K562 (cell line): ENCODE measurements around the gene GARRE1. TPM values are rescaled to one million over a fixed set of nuclear protein-coding genes. Genes with fewer than 3 reads are reported as not detected.

ENCODE experiments used
- ATAC-seq: fragments of 200-7000 bp; cut with Tn5 transposase; 3 replicates; pipeline ENCODE4 v1.9.1; 2020; ENCODE audit warnings: moderate library complexity
- BruUV-seq: library from RNA; stranded (reverse); fragments of 400-500 nt; replicated peaks from 2 replicates; lab custom pipeline; 2021; lab: Mats Ljungman, UMichigan
- CTCF ChIA-PET: fragments of 300-600 bp; formaldehyde crosslinking; extraction: SDS; loops from one replicate; lab custom pipeline; 2021; ENCODE audit warnings: low intra/inter-chr PET ratio; lab: Yijun Ruan, JAX
- POLR2A ChIA-PET: fragments of 300-600, 350-650 bp; sonication (Branson Sonifier 250); formaldehyde crosslinking; extraction: SDS; loops from one replicate; lab custom pipeline; 2021; ENCODE audit warnings: antibody characterized with exemption, inconsistent platforms; lab: Yijun Ruan, JAX
- DNase-seq, 4 experiments: peaks; one replicate each; pipeline versions ENCODE4 v3.0.0 to v3.0.0-alpha.2; 2011 to 2018; ENCODE audit warnings: low spot score in 3 of 4, mixed read lengths in 3 of 4; ENCODE audit errors: extremely low read depth in 1 of 4
- FAIRE-seq: peaks from 2 replicates; lab custom pipeline; 2011; peaks lifted over from hg19 to GRCh38; lab: Jason Lieb, UNC
- H2AFZ ChIP-seq: 2 replicates; pipeline ENCODE4 v1.6.0; 2011; ENCODE audit warnings: low read depth, low read length, control low read depth, inconsistent platforms
- H3K27ac ChIP-seq: fragments of 200-600 bp; 3 replicates; pipeline ENCODE4 v1.8.0; 2011; ENCODE audit warnings: low read depth, mild to moderate bottlenecking, control low read depth, inconsistent platforms, low read length, moderate library complexity, mixed read lengths; ENCODE audit errors: extremely low read depth
- H3K27me3 ChIP-seq, 2 experiments: fragments of 300-600 bp in 1 of 2; 2 replicates in 1 of 2; 3 replicates in 1 of 2; pipeline versions ENCODE4 v1.6.0 to v1.8.0; 2011; ENCODE audit warnings: inconsistent platforms in 2 of 2, low read length in 2 of 2, mild to moderate bottlenecking in 1 of 2, mixed read lengths in 1 of 2, moderate library complexity in 1 of 2; ENCODE audit not compliant: control insufficient read depth in 2 of 2, insufficient read depth in 2 of 2
- H3K36me3 ChIP-seq: fragments of 300-600 bp; 3 replicates; pipeline ENCODE4 v1.8.0; 2011; ENCODE audit warnings: mild to moderate bottlenecking, low read length, inconsistent platforms; ENCODE audit not compliant: control insufficient read depth, insufficient read depth
- H3K4me1 ChIP-seq, 2 experiments: fragments of 200-600 bp in 1 of 2; replicated peaks in 1 of 2; 2 replicates in 1 of 2; 3 replicates in 1 of 2; pipeline versions ENCODE4 v1.5.1 to v1.8.0; 2011; ENCODE audit warnings: inconsistent platforms in 2 of 2, low read length in 2 of 2, mild to moderate bottlenecking in 1 of 2, mixed read lengths in 1 of 2, moderate library complexity in 1 of 2; ENCODE audit not compliant: control insufficient read depth in 2 of 2, insufficient read depth in 2 of 2
- H3K4me2 ChIP-seq: 2 replicates; pipeline ENCODE4 v1.6.1; 2011; ENCODE audit warnings: low read length, control low read depth, inconsistent platforms, mixed read lengths; ENCODE audit not compliant: insufficient read depth
- H3K4me3 ChIP-seq: fragments of 200-600 bp; sonication (generic), shearing (Covaris generic); 2 replicates; pipeline ENCODE4 v1.5.1; 2016; ENCODE audit warnings: control low read depth, inconsistent platforms
- H3K79me2 ChIP-seq: fragments of 200-600 bp; 3 replicates; pipeline ENCODE4 v1.8.0; 2011; ENCODE audit warnings: low read length, inconsistent platforms; ENCODE audit not compliant: control insufficient read depth, insufficient read depth
- H3K9ac ChIP-seq, 2 experiments: 2 replicates each; pipeline versions ENCODE4 v1.6.0 to v1.6.1; 2011; ENCODE audit warnings: low read depth in 2 of 2, low read length in 2 of 2, control low read depth in 1 of 2, inconsistent platforms in 1 of 2, mild to moderate bottlenecking in 1 of 2, mixed read lengths in 1 of 2; ENCODE audit not compliant: insufficient read depth in 1 of 2
- H3K9me1 ChIP-seq: one replicate; pipeline ENCODE4 v1.6.0; 2011; ENCODE audit warnings: inconsistent platforms, mild to moderate bottlenecking, low read length, moderate library complexity; ENCODE audit not compliant: control insufficient read depth, insufficient read depth
- H3K9me3 ChIP-seq: replicated peaks from 2 replicates; pipeline ENCODE4 v1.5.1; 2011; ENCODE audit warnings: low read depth, low read length, inconsistent platforms; ENCODE audit not compliant: control insufficient read depth, insufficient read depth
- H4K20me1 ChIP-seq: replicated peaks from 2 replicates; pipeline ENCODE4 v1.6.1; 2011; ENCODE audit warnings: low read length, inconsistent platforms, mixed read lengths; ENCODE audit not compliant: control insufficient read depth, insufficient read depth
- ADNP ChIP-seq: fragments of 200-800 bp; sonication (Bioruptor generic); IDR thresholded peaks from 2 replicates; pipeline ENCODE4 v1.6.1; 2016; ENCODE audit warnings: missing genetic modification characterization, missing compliant biosample characterization
- BCOR ChIP-seq: fragments of 450-650 bp; IDR thresholded peaks from 2 replicates; pipeline ENCODE4 v1.6.1; 2016
- CBX3 ChIP-seq, 2 experiments: IDR thresholded peaks; 1 replicate in 1 of 2; 2 replicates in 1 of 2; pipeline ENCODE4 v1.6.1; 2012; ENCODE audit warnings: inconsistent platforms in 2 of 2, low read length in 2 of 2, borderline replicate concordance in 1 of 2, control low read depth in 1 of 2
- DDX20 ChIP-seq: fragments of 450-650 bp; IDR thresholded peaks from 2 replicates; pipeline ENCODE4 v1.6.1; 2016; ENCODE audit warnings: missing genetic modification characterization, low read depth, mild to moderate bottlenecking, missing compliant biosample characterization, moderate library complexity
- ERF ChIP-seq: fragments of 450-650 bp; formaldehyde crosslinking; IDR thresholded peaks from 2 replicates; pipeline ENCODE4 v1.4.0; 2020; ENCODE audit warnings: mild to moderate bottlenecking, mixed read lengths
- GTF2B ChIP-seq: IDR thresholded peaks from 2 replicates; pipeline ENCODE4 v1.6.1; 2011; ENCODE audit not compliant: insufficient read length; ENCODE audit errors: extremely low read depth
- KDM4B ChIP-seq, 2 experiments: fragments of 450-650 bp in 1 of 2; sonication (generic) in 1 of 2; IDR thresholded peaks; 2 replicates each; pipeline ENCODE4 v1.6.1; 2016 to 2017; ENCODE audit warnings: borderline replicate concordance in 2 of 2, antibody characterized with exemption in 1 of 2, low read depth in 1 of 2, mild to moderate bottlenecking in 1 of 2
- KLF10 ChIP-seq: fragments of 250-450 bp; sonication (Bioruptor Pico); IDR thresholded peaks from 2 replicates; pipeline ENCODE4 v1.6.1; 2021; ENCODE audit warnings: matching md5 sums
- MAFK ChIP-seq: IDR thresholded peaks from 2 replicates; pipeline ENCODE4 v1.6.1; 2011; ENCODE audit warnings: low read length, improper control_type of control experiment
- NUFIP1 ChIP-seq: fragments of 450-650 bp; IDR thresholded peaks from 2 replicates; pipeline ENCODE4 v1.6.1; 2018; ENCODE audit not compliant: partially characterized antibody
- POLR2G ChIP-seq: fragments of 200-400 bp; formaldehyde crosslinking; IDR thresholded peaks from 2 replicates; pipeline ENCODE4 v1.6.1; 2017; ENCODE audit warnings: low read depth, mild to moderate bottlenecking, antibody characterized with exemption, low read length, moderate library complexity
- RFX5 ChIP-seq: IDR thresholded peaks from 2 replicates; pipeline ENCODE4 v1.6.1; 2011; ENCODE audit warnings: low read depth, mild to moderate bottlenecking, improper control_type of control experiment, low read length
- ZNF395 ChIP-seq: fragments of 200-800 bp; sonication (Bioruptor generic); IDR thresholded peaks from 2 replicates; pipeline ENCODE4 v1.6.1; 2017; ENCODE audit warnings: missing genetic modification characterization, missing compliant biosample characterization
- ZNF431 ChIP-seq: sonication (generic); formaldehyde crosslinking; IDR thresholded peaks from 2 replicates; pipeline ENCODE4 v1.8.0; 2022; ENCODE audit warnings: mild to moderate bottlenecking, missing genetic modification reagents
- ZNF589 ChIP-seq: fragments of 200-800 bp; sonication (Bioruptor generic); IDR thresholded peaks from 2 replicates; pipeline ENCODE4 v1.6.1; 2016; ENCODE audit warnings: low read depth, missing genetic modification characterization, missing compliant biosample characterization
- ZNF609 ChIP-seq: sonication (generic); formaldehyde crosslinking; IDR thresholded peaks from 2 replicates; pipeline ENCODE4 v1.8.1; 2023; ENCODE audit warnings: missing genetic modification reagents, mild to moderate bottlenecking, borderline replicate concordance
- WGBS: fragments of 100-300 bp; shearing (Covaris generic); methylation state at CpG from one replicate; pipeline ENCODE4 v1.1.6; 2016; ENCODE audit warnings: low coverage, mixed read lengths; ENCODE audit not compliant: insufficient coverage; ENCODE audit errors: missing lambda C conversion rate; 5-methylcytosine and 5-hydroxymethylcytosine counted together
- in situ Hi-C: fragments of 300-500 bp; cut with MboI; formaldehyde crosslinking; loops from 4 replicates; pipeline ENCODE4 v1.15.0; 2018; ENCODE audit warnings: inconsistent platforms, mixed read lengths
- intact Hi-C: fragments of 100-400 bp; cut with micrococcal nuclease; formaldehyde crosslinking; loops from 2 replicates; pipeline ENCODE4 v1.14.2; 2022
- polyA plus RNA-seq, 8 experiments: library from polyadenylated mRNA; depleted of rRNA in 4 of 8; stranded (reverse) in 5 of 8; unstranded in 3 of 8; fragments of >200 nt; fragmentation: Nextera tagmentation in 2 of 8; fragmentation: Illumina TruSeq in 1 of 8; extraction: Ambion mirVana in 2 of 8; extraction: Trizol in 1 of 8; gene quantifications; 2 replicates each; pipeline versions ENCODE4 v1.2.1 to v1.2.3, GENCODE V29; 2011 to 2014; ENCODE audit warnings: inconsistent platforms in 1 of 8, missing spikeins in 1 of 8
- total RNA-seq, 7 experiments: library from RNA; depleted of rRNA in 6 of 7; stranded (reverse); fragments of >200 nt in 6 of 7; fragmentation: Illumina TruSeq in 2 of 7; extraction: Trizol in 2 of 7; gene quantifications; 2 replicates each; pipeline versions ENCODE4 v1.2.1 to v1.2.3, GENCODE V29; 2011 to 2021; ENCODE audit warnings: low replicate concordance in 1 of 7

GARRE1 gene
- total and polyA plus RNA-seq, 9 of the 15 experiments (the other 6 are each of a cell fraction or from before 2014, with no cell fraction given): 1.6 to 12.8 (median 7.5) TPM

- no TSS peak for BruUV-seq
- FAIRE-seq: no peak
- H3K9ac ChIP-seq: no peak overlapping the region
- no peaks in the 10 kb centered on the region for H3K9me1 ChIP-seq
- no peak overlapping the region for H3K4me3 ChIP-seq
- no peak overlapping the region for H3K4me2 ChIP-seq
- ChIA-PET CTCF (no interaction called here), POLR2A (interaction anchor here (0.7 to 0.9 kb wide), 2 partner anchors 12 to 43 kb away, joined by 3 to 4 read pairs; no protein-coding TSS in a partner anchor)
- H3K27ac ChIP-seq: no peak overlapping the region
- no peaks in the 10 kb centered on the region for H3K79me2 ChIP-seq
- no peaks in the 10 kb centered on the region for H3K9me3 ChIP-seq
- WGBS: 56% methylated on average over 3 of the region's 3 CpGs
- no peaks in the 10 kb centered on the region for H3K36me3 ChIP-seq
- H3K27me3 ChIP-seq: no peaks in the 10 kb centered on the region
- H4K20me1 ChIP-seq: no peaks in the 10 kb centered on the region; the same call in 1 of the 2 replicates
- H2AFZ ChIP-seq: no peak overlapping the region
- in situ Hi-C loops (no loop called here), intact Hi-C loops (no loop called here)
- DNase-seq: no peak
- H3K4me1 ChIP-seq: peaks cover 5 to 12% of the 10 kb centered on the region in 2 experiments; a peak in 3 of 5 replicates
- ATAC-seq: no peak
- TF ChIP-seq KDM4B (IDR thresholded peaks at IDR 0.05; ENCODE audit: borderline replicate concordance in 2 of 2, low read depth in 1 of 2) (no peak), POLR2G (no peak), CBX3 (IDR thresholded peaks at IDR 0.05; ENCODE audit: borderline replicate concordance in 1 of 2, low read length in 2 of 2) (no peak), ZNF431 (CRISPR knock-in tag) (no peak), DDX20 (tag) (no peak), ERF (CRISPR knock-in tag) (no peak), ZNF395 (CRISPR knock-in tag) (no peak), ZNF589 (CRISPR knock-in tag) (no peak), ZNF609 (CRISPR knock-in tag) (no peak), MAFK (no peak), KLF10 (CRISPR knock-in tag) (no peak), RFX5 (no peak), NUFIP1 (no peak), ADNP (no peak), GTF2B (no peak), BCOR (no peak)
Observed at GRCh38 chr19:34237283-34237682, 17.1 kb upstream of the GARRE1 start.
